ENCODE results near the gene SUCLA2.

SUCLA2 gene

DNA sequence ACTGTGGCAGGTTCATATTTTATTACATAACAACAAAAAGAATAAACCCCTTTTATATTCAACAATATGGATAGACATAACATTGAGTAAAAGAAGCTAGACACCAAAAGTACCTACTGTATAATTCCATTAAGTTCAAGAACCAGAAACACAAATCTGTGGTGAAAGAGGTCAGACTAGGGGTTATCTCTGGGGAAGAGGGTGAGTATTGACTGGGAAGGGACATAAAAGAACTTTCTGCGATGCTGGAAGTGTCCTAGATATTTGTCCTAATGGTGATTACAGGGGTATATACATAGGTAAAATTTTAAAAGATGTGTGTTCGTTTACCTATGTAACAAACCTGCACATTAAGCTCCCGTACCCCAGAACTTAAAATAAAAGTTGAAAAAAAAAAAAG lies 103.0 kb downstream of the SUCLA2 start:
- FAIRE-seq = no peak

DNA sequence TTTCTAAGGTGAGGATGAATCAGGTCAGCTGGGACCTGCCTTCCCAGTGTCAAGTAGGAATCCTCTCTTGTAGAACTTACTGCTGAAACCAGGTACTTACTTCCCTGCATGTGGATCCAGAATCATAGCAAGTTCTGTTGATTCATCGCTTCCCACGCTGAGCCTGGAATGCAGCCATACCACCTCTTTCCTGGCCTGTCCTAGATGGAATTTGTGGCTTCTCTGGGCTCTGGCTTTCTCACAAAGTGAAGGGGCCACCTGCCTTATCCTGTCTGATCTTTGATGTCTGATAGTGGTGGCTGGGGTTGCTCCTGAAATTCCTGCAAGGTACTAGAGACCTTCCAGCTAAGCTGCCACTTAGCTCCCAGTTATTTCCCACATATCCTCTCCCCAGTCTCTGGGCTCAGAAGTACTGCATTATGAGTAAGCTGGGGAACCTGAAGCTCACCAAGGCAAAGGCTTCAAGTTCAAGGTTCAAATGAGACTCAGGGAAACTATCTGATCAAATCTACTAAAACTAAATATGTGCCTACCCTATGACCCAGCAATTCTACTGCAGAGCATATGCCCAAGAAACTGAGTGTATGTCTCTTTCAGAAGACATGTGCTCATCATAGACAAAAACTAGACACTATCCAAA lies 103.5 kb downstream of the SUCLA2 start:
- FAIRE-seq = no peak

DNA sequence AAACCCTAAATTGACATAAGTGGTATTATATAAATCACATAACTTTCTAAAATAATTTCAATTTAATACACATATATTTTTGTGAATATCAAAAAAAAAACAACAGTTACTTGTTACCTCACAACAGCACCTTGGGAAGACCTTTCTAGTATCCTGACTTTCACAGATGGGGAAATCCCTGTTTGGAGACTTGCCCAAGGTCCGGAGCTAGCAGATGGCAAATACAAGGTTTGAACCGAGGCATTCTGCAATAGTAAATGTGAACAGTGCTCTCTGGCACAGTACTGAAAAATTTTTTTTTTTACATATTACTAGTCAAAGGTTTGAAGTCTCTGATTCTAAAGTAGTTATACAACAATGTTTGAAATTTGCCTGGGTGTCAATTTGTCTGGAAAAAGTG lies 104.5 kb downstream of the SUCLA2 start:
- FAIRE-seq = no peak

DNA sequence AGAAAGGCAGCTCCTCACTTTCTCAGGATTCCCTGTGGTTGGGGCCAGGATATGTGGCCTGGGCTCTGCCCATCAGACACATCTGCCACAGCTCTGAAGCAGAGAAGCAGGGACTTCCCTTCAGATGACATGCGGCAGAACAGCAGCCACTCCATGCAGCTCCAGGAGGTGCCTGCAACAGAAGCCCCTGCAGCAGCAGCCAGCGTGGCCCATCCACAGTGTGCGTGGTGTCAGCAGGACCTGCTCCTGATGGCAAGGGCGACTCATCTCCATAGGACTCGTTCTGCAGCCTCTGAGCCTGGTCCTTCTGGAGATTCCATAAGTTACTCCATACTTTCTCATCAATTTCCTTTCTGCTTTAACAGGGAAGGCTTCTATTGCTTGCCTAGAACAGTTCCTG lies 105.0 kb downstream of the SUCLA2 start:
- no peak for FAIRE-seq

DNA sequence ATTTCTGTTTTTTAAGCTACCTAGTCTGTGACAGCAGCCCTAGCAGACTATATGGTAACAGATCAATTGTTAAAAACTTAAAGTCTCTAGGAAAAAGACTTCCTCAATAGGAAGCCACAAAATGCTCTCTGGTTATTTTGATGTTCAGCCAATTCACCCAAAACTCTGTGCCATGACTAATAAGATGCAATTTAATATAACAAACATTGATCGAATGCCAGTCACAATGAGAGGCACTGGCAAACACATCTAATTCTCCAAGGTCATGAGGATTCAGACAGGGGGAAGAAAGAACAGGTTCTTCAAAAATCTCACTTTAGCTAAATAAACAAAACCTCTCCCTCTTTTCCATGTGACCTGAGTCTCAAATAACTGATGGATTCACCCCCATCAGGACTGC lies 107.5 kb downstream of the SUCLA2 start:
- no peak for FAIRE-seq
